Right renal cortex interstitium (tissue), 3 donors: ENCODE results near the gene PARN. TPM values are rescaled to one million over a fixed set of nuclear protein-coding genes. Genes with fewer than 3 reads are reported as not detected.

Source experiments
- DNase-seq, 3 donors: peaks; one replicate each; pipeline ENCODE4 v3.0.0-alpha.2; 2013; ENCODE audit warnings: low read depth in 3 of 3, low spot score in 2 of 3
- polyA plus RNA-seq, 3 donors: library from polyadenylated mRNA; unstranded; fragments of 120-200 nt; gene quantifications; one replicate each; pipeline ENCODE4 v1.2.1, GENCODE V29; 2013; ENCODE audit not compliant: insufficient read length in 3 of 3

Gene PARN
- polyA plus RNA-seq, 3 donors = 38.8 to 45.4 (median 38.9) TPM

GRCh38 chr16:14531613-14532012 is 98.4 kb downstream of the PARN start:
- no peak for DNase-seq

GRCh38 chr16:14531101-14531500 is 99.0 kb downstream of the PARN start:
- no peak for DNase-seq

- no peak for DNase-seq
These were observed 100.0 kb downstream of the PARN start for GRCh38 chr16:14530046-14530445.

GRCh38 chr16:14529010-14529669 is 100.9 kb downstream of the PARN start:
- peak; percentile 78 to 85 (median 85) for DNase-seq

- no peak for DNase-seq
These were observed 101.8 kb downstream of the PARN start for GRCh38 chr16:14528306-14528705.

GRCh38 chr16:14527411-14528044 is 102.5 kb downstream of the PARN start:
- DNase-seq = no peak

- DNase-seq = no peak
These were observed 104.5 kb downstream of the PARN start for GRCh38 chr16:14525596-14525995.

- no peak for DNase-seq
These were observed 105.1 kb downstream of the PARN start for GRCh38 chr16:14524979-14525378.

- DNase-seq = no peak
These were observed 106.4 kb downstream of the PARN start for GRCh38 chr16:14523632-14524031.

GRCh38 chr16:14522671-14523070 is 107.4 kb downstream of the PARN start:
- DNase-seq = no peak

- DNase-seq = no peak
These were observed 109.3 kb downstream of the PARN start for GRCh38 chr16:14520753-14521152.

- DNase-seq = no peak
These were observed 115.1 kb downstream of the PARN start for GRCh38 chr16:14514967-14515366.

- no peak for DNase-seq
These were observed 116.5 kb downstream of the PARN start for GRCh38 chr16:14513389-14514107.

- no peak for DNase-seq
These were observed 118.3 kb downstream of the PARN start for GRCh38 chr16:14511800-14512135.

- DNase-seq = no peak
These were observed 118.9 kb downstream of the PARN start for GRCh38 chr16:14510939-14511799.

- DNase-seq = no peak
These were observed 119.5 kb downstream of the PARN start for GRCh38 chr16:14510581-14510938.

GRCh38 chr16:14509675-14510132 is 120.4 kb downstream of the PARN start:
- DNase-seq = no peak

- no peak for DNase-seq
These were observed 121.0 kb downstream of the PARN start for GRCh38 chr16:14509055-14509454.

- DNase-seq = no peak
These were observed 124.2 kb downstream of the PARN start for GRCh38 chr16:14505846-14506245.

- no peak for DNase-seq
These were observed 126.9 kb downstream of the PARN start for GRCh38 chr16:14502932-14503741.
